ENCODE results near the gene ST6GAL2. TPM values are rescaled to one million over a fixed set of nuclear protein-coding genes. Genes with fewer than 3 reads are reported as not detected.

ST6GAL2 gene
- total RNA-seq, 1 experiment from 2014 or later: not detected

GRCh38 chr2:106857882-106858478, 28.0 kb downstream of the ST6GAL2 start:
- POLR2A ChIA-PET (ENCODE audit: unreplicated experiment): no interaction called here
- H3K27me3 ChIP-seq (ENCODE audit: insufficient read depth, low read depth): peaks cover 21% of the 10 kb centered on the region; the same call in 1 of the 2 replicates
- no peaks in the 10 kb centered on the region for H3F3A ChIP-seq (ENCODE audit: insufficient read depth, low read depth)
- intact Hi-C loops (cut with micrococcal nuclease; ENCODE audit: unreplicated experiment): no loop called here
- H3K4me1 ChIP-seq (replicated peaks; ENCODE audit: insufficient read depth): no peaks in the 10 kb centered on the region
- no peak for TF ChIP-seq EZH2 (IDR thresholded peaks at IDR 0.05; ENCODE audit: low read depth)
- no peak for TF ChIP-seq CTCF (conservative IDR thresholded peaks at IDR 0.05)
- H3K4me2 ChIP-seq: no peak overlapping the region
- no peaks in the 10 kb centered on the region for H3K36me3 ChIP-seq (ENCODE audit: low read depth)
- no peak overlapping the region for H3K27ac ChIP-seq
- CTCF ChIA-PET: no interaction called here
- H3K9me3 ChIP-seq (ENCODE audit: insufficient read depth, low read depth): no peaks in the 10 kb centered on the region
- no peaks in the 10 kb centered on the region for H4K20me1 ChIP-seq (ENCODE audit: insufficient read depth)
- no peak for DNase-seq
- H2AFZ ChIP-seq: no peak overlapping the region
- no peak overlapping the region for H3K4me3 ChIP-seq
- no TSS peak for BruUV-seq (replicated peaks)
- no peaks in the 10 kb centered on the region for H3K9me2 ChIP-seq (ENCODE audit: insufficient read depth)
- no peaks in the 10 kb centered on the region for H3K79me2 ChIP-seq (ENCODE audit: low read depth)

GRCh38 chr2:106853631-106854030, 32.3 kb downstream of the ST6GAL2 start:
- Histone ChIP-seq H3K4me1 (replicated peaks; ENCODE audit: insufficient read depth) (no peaks in the 10 kb centered on the region), H3K27ac (no peak overlapping the region), H3K36me3 (ENCODE audit: low read depth) (no peaks in the 10 kb centered on the region), H3K4me3 (no peak overlapping the region), H3K9me2 (ENCODE audit: insufficient read depth) (no peaks in the 10 kb centered on the region), H3K79me2 (ENCODE audit: low read depth) (no peaks in the 10 kb centered on the region), H2AFZ (no peak overlapping the region), H3K27me3 (ENCODE audit: insufficient read depth, low read depth) (peaks cover 13% of the 10 kb centered on the region; the same call in 1 of the 2 replicates), H3K9me3 (ENCODE audit: insufficient read depth, low read depth) (no peaks in the 10 kb centered on the region), H3F3A (ENCODE audit: insufficient read depth, low read depth) (no peaks in the 10 kb centered on the region), H4K20me1 (ENCODE audit: insufficient read depth) (no peaks in the 10 kb centered on the region), H3K4me2 (no peak overlapping the region)
- TF ChIP-seq CTCF (conservative IDR thresholded peaks at IDR 0.05) (no peak), EZH2 (IDR thresholded peaks at IDR 0.05; ENCODE audit: low read depth) (no peak)
- no peak for DNase-seq
- CTCF ChIA-PET: no interaction called here
- POLR2A ChIA-PET (ENCODE audit: unreplicated experiment): no interaction called here
- intact Hi-C loops (cut with micrococcal nuclease; ENCODE audit: unreplicated experiment): no loop called here
- no TSS peak for BruUV-seq (replicated peaks)

GRCh38 chr2:106851881-106852501, 34.0 kb downstream of the ST6GAL2 start:
- no peak overlapping the region for H3K27ac ChIP-seq
- DNase-seq: no peak
- POLR2A ChIA-PET (ENCODE audit: unreplicated experiment): no interaction called here
- no peaks in the 10 kb centered on the region for H3K79me2 ChIP-seq (ENCODE audit: low read depth)
- H3K9me3 ChIP-seq (ENCODE audit: insufficient read depth, low read depth): no peaks in the 10 kb centered on the region
- no peak for TF ChIP-seq EZH2 (IDR thresholded peaks at IDR 0.05; ENCODE audit: low read depth)
- no peak for TF ChIP-seq CTCF (conservative IDR thresholded peaks at IDR 0.05)
- no peaks in the 10 kb centered on the region for H3K4me1 ChIP-seq (replicated peaks; ENCODE audit: insufficient read depth)
- intact Hi-C loops (cut with micrococcal nuclease; ENCODE audit: unreplicated experiment): no loop called here
- no peak overlapping the region for H3K4me2 ChIP-seq
- no peaks in the 10 kb centered on the region for H4K20me1 ChIP-seq (ENCODE audit: insufficient read depth)
- CTCF ChIA-PET: no interaction called here
- H3K4me3 ChIP-seq: no peak overlapping the region
- no TSS peak for BruUV-seq (replicated peaks)
- H3K9me2 ChIP-seq (ENCODE audit: insufficient read depth): no peaks in the 10 kb centered on the region
- H2AFZ ChIP-seq: no peak overlapping the region
- H3K27me3 ChIP-seq (ENCODE audit: insufficient read depth, low read depth): peaks cover 18% of the 10 kb centered on the region; the same call in 1 of the 2 replicates
- no peaks in the 10 kb centered on the region for H3F3A ChIP-seq (ENCODE audit: insufficient read depth, low read depth)
- H3K36me3 ChIP-seq (ENCODE audit: low read depth): no peaks in the 10 kb centered on the region
